ENCODE measurements around the gene RIPOR2.
"Not testable (repeated sequence)": the region's sequence is repeated elsewhere in the genome, so short reads cannot be mapped to it uniquely, and the experiment has no call there.

DNA sequence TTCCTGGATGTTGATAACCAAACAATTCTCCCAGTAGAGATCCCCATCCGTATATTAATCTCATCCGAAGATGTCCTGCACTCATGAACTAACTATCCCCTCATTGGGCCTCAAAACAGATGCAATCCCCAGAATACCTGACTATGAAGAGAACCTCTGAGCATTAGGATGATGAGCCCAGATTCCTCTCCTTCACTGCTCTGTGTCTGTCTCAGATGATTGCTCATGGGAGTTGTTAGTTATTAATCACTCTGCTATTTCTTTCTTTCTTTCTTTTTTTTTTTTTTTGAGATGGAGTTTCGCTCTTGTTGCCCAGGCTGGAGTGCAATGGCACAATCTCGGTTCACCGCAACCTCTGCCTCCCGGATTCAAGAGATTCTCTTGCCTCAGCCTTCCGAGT, 12.5 kb upstream of the RIPOR2 start:
- not testable (repeated sequence) for TF ChIP-seq POLR2A (IDR thresholded peaks at IDR 0.05); CTCF (IDR thresholded peaks at IDR 0.05 in 4 of 5, conservative IDR thresholded peaks at IDR 0.05 in 1 of 5)
